RWPE1 (cell line): ENCODE measurements around the gene ZNF354B.
"Not testable (repeated sequence)": the region's sequence is repeated elsewhere in the genome, so short reads cannot be mapped to it uniquely, and the experiment has no call there.

Experiments used
- CTCF ChIA-PET: fragments of 350-600 bp; sonication (Branson Sonifier 250); formaldehyde crosslinking; extraction: SDS; loops from one replicate; lab custom pipeline; 2021; lab: Yijun Ruan, JAX
- POLR2A ChIA-PET: fragments of 400-600 bp; formaldehyde crosslinking; extraction: SDS; loops from one replicate; lab custom pipeline; 2020; ENCODE audit warnings: antibody characterized with exemption; ENCODE audit not compliant: low non-redundant PET; lab: Yijun Ruan, JAX
- DNase-seq: peaks from one replicate; pipeline ENCODE4 v3.0.0; 2012; ENCODE audit warnings: low spot score
- H3K27ac ChIP-seq: fragments of 450-650 bp; 2 replicates; pipeline ENCODE4 v1.5.1; 2017
- CTCF ChIP-seq: fragments of 450-650 bp; conservative IDR thresholded peaks from 2 replicates; pipeline ENCODE4 v1.5.1; 2017; ENCODE audit warnings: low read depth, mild to moderate bottlenecking

ZNF354B gene

GRCh38 chr5:178827636-178828035 lies 32.1 kb upstream of the ZNF354B start:
- ChIA-PET POLR2A (no interaction called here), CTCF (no interaction called here)
- no peak for TF ChIP-seq CTCF
- DNase-seq = no peak
- H3K27ac ChIP-seq = no peak overlapping the region

GRCh38 chr5:178831049-178831448 lies 28.7 kb upstream of the ZNF354B start:
- TF ChIP-seq CTCF = no peak
- no peak overlapping the region for H3K27ac ChIP-seq
- ChIA-PET POLR2A (no interaction called here), CTCF (interaction anchor here (0.5 to 1.2 kb wide), 4 partner anchors 15 to 878 kb away, joined by 3 to 6 read pairs (median 4); no protein-coding TSS in a partner anchor)
- DNase-seq = no peak

- POLR2A ChIA-PET = no interaction called here
- DNase-seq = no peak
- CTCF ChIA-PET = no interaction called here
- no peak for TF ChIP-seq CTCF
- no peak overlapping the region for H3K27ac ChIP-seq
Observed at GRCh38 chr5:178832618-178833201, 27.0 kb upstream of the ZNF354B start.

GRCh38 chr5:178836628-178837027 lies 23.1 kb upstream of the ZNF354B start:
- TF ChIP-seq CTCF = no peak
- DNase-seq = no peak
- POLR2A ChIA-PET = no interaction called here
- no peak overlapping the region for H3K27ac ChIP-seq
- CTCF ChIA-PET = interaction anchor here (0.6 to 1.2 kb wide), 2 partner anchors 29 to 49 kb away, joined by 3 to 5 read pairs; no protein-coding TSS in a partner anchor

GRCh38 chr5:178838695-178839318 lies 20.9 kb upstream of the ZNF354B start:
- POLR2A ChIA-PET = not testable (repeated sequence)
- CTCF ChIA-PET = interaction anchor here (0.5 to 1.2 kb wide), 6 partner anchors 12 to 313 kb away, joined by 3 to 8 read pairs (median 4); partner anchors contain the start of gene ZNF354A

GRCh38 chr5:178839319-178839704 lies 20.4 kb upstream of the ZNF354B start:
- TF ChIP-seq CTCF = no peak
- ChIA-PET POLR2A (no interaction called here), CTCF (interaction anchor here (0.5 to 1.2 kb wide), 6 partner anchors 13 to 312 kb away, joined by 3 to 8 read pairs (median 4); partner anchors contain the start of gene ZNF354A)
- DNase-seq = peak; percentile 38
- H3K27ac ChIP-seq = no peak overlapping the region

More at GRCh38 chr5:178838695-178839318, 20.9 kb upstream of the ZNF354B start:
- not testable (repeated sequence) for DNase-seq, H3K27ac ChIP-seq

- POLR2A ChIA-PET, H3K27ac ChIP-seq, DNase-seq: not testable (repeated sequence)
- CTCF ChIA-PET = interaction anchor here (0.7 kb wide), 1 partner anchor 563 kb away, joined by 3 read pairs; no protein-coding TSS in a partner anchor
Observed at GRCh38 chr5:178840399-178840798, 19.4 kb upstream of the ZNF354B start.
